H1 (cell line): ENCODE measurements around the gene TMEM174.

Source experiments
- EP300 ChIP-seq, 2 experiments: IDR thresholded peaks; 1 replicate in 1 of 2; 2 replicates in 1 of 2; pipeline ENCODE4 v1.6.1; 2011 to 2012; ENCODE audit warnings: low read depth in 2 of 2, low read length in 2 of 2, mild to moderate bottlenecking in 2 of 2, borderline replicate concordance in 1 of 2, inconsistent platforms in 1 of 2, moderate library complexity in 1 of 2
- HDAC2 ChIP-seq, 2 experiments: fragments of 300-600 bp in 1 of 2; sonication (generic) in 1 of 2; IDR thresholded peaks; 2 replicates each; pipeline ENCODE4 v1.6.1; 2011 to 2012; ENCODE audit warnings: low read depth in 2 of 2, low read length in 2 of 2, mild to moderate bottlenecking in 2 of 2, moderate library complexity in 2 of 2, borderline replicate concordance in 1 of 2, inconsistent platforms in 1 of 2
- MAFK ChIP-seq: IDR thresholded peaks from 2 replicates; pipeline ENCODE4 v1.6.1; 2012; ENCODE audit warnings: low read depth, mild to moderate bottlenecking, improper control_type of control experiment, low read length
- POLR2A ChIP-seq, 2 experiments: IDR thresholded peaks; 1 replicate in 1 of 2; 2 replicates in 1 of 2; pipeline ENCODE4 v1.6.1; 2011; ENCODE audit warnings: low read depth in 2 of 2, low read length in 2 of 2, mild to moderate bottlenecking in 2 of 2; ENCODE audit errors: control extremely low read depth in 1 of 2
- RAD21 ChIP-seq, 2 experiments: IDR thresholded peaks in 1 of 2; conservative IDR thresholded peaks in 1 of 2; 2 replicates each; pipeline ENCODE4 v1.6.1; 2011; ENCODE audit warnings: low read depth in 2 of 2, low read length in 2 of 2, improper control_type of control experiment in 1 of 2, inconsistent platforms in 1 of 2, mild to moderate bottlenecking in 1 of 2, moderate library complexity in 1 of 2
- ZNF274 ChIP-seq: IDR thresholded peaks from 2 replicates; pipeline ENCODE4 v1.7.0; 2012; ENCODE audit warnings: low read length, borderline replicate concordance; ENCODE audit errors: extremely low read depth
- TF ChIP-seq, protein P1 (sequence below), 3 experiments: IDR thresholded peaks; 1 replicate in 2 of 3; 2 replicates in 1 of 3; pipeline versions ENCODE4 v1.5.1 to v1.6.1; 2011; ENCODE audit warnings: low read length in 3 of 3, mild to moderate bottlenecking in 3 of 3, inconsistent platforms in 2 of 3, low read depth in 1 of 3, moderate library complexity in 1 of 3; ENCODE audit not compliant: insufficient read depth in 1 of 3; ENCODE audit errors: control extremely low read depth in 1 of 3
- TF ChIP-seq, protein P2 (sequence below): IDR thresholded peaks from 2 replicates; pipeline ENCODE4 v1.6.1; 2012; ENCODE audit warnings: low read length, inconsistent platforms

DNA sequence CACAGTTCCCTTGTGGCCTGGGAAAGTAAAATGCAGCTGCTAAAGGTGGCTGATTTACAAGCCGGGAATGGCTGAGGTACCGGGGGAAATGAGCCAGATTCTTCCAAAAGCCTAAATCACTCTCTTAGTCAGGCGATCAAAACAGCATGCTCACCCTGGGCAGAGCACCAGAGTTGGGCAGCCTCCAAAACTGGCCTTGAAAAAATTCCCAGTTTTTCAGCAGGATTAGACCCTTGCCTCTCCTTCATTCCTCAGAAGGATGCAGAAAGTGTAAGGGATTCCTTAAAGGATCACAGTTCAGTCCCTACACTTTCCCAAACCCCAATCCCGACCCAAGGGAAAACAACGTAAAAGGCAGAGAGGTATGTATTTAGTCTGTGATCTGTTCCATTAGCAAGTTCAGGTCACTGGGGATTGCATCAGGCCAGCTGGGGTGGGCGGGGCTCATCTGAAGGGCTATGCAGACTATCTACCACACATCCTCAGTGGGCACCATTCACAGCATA, 16.9 kb downstream of the TMEM174 start:
- TF ChIP-seq MAFK, result no peak
- no peak for TF ChIP-seq RAD21 (IDR thresholded peaks at IDR 0.05 in 1 of 2, conservative IDR thresholded peaks at IDR 0.05 in 1 of 2; ENCODE audit: low read depth in 2 of 2, low read length in 2 of 2)
- TF ChIP-seq POLR2A (IDR thresholded peaks at IDR 0.05; ENCODE audit: control extremely low read depth in 1 of 2, low read depth in 2 of 2, low read length in 2 of 2), result no peak
- TF ChIP-seq ZNF274, result no peak
- no peak for TF ChIP-seq EP300 (IDR thresholded peaks at IDR 0.05; ENCODE audit: borderline replicate concordance in 1 of 2, low read depth in 2 of 2, low read length in 2 of 2)
- TF ChIP-seq, protein P1, sequence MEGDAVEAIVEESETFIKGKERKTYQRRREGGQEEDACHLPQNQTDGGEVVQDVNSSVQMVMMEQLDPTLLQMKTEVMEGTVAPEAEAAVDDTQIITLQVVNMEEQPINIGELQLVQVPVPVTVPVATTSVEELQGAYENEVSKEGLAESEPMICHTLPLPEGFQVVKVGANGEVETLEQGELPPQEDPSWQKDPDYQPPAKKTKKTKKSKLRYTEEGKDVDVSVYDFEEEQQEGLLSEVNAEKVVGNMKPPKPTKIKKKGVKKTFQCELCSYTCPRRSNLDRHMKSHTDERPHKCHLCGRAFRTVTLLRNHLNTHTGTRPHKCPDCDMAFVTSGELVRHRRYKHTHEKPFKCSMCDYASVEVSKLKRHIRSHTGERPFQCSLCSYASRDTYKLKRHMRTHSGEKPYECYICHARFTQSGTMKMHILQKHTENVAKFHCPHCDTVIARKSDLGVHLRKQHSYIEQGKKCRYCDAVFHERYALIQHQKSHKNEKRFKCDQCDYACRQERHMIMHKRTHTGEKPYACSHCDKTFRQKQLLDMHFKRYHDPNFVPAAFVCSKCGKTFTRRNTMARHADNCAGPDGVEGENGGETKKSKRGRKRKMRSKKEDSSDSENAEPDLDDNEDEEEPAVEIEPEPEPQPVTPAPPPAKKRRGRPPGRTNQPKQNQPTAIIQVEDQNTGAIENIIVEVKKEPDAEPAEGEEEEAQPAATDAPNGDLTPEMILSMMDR (IDR thresholded peaks at IDR 0.05; ENCODE audit: control extremely low read depth in 1 of 3, insufficient read depth in 1 of 3, low read depth in 1 of 3, low read length in 3 of 3), result no peak
- TF ChIP-seq, protein P2, sequence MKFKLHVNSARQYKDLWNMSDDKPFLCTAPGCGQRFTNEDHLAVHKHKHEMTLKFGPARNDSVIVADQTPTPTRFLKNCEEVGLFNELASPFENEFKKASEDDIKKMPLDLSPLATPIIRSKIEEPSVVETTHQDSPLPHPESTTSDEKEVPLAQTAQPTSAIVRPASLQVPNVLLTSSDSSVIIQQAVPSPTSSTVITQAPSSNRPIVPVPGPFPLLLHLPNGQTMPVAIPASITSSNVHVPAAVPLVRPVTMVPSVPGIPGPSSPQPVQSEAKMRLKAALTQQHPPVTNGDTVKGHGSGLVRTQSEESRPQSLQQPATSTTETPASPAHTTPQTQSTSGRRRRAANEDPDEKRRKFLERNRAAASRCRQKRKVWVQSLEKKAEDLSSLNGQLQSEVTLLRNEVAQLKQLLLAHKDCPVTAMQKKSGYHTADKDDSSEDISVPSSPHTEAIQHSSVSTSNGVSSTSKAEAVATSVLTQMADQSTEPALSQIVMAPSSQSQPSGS, result no peak
- TF ChIP-seq HDAC2 (IDR thresholded peaks at IDR 0.05; ENCODE audit: borderline replicate concordance in 1 of 2, low read depth in 2 of 2, low read length in 2 of 2), result no peak
